GF-D8 (cell line): ENCODE results near the gene CHST9.

Experiments
- DNase-seq: peaks from one replicate; lab custom pipeline; 2025; lab: John Stamatoyannopoulos, UW

CHST9 gene

GRCh38 chr18:26864658-26865057 is 320.4 kb downstream of the CHST9 start:
- no peak for DNase-seq

DNA sequence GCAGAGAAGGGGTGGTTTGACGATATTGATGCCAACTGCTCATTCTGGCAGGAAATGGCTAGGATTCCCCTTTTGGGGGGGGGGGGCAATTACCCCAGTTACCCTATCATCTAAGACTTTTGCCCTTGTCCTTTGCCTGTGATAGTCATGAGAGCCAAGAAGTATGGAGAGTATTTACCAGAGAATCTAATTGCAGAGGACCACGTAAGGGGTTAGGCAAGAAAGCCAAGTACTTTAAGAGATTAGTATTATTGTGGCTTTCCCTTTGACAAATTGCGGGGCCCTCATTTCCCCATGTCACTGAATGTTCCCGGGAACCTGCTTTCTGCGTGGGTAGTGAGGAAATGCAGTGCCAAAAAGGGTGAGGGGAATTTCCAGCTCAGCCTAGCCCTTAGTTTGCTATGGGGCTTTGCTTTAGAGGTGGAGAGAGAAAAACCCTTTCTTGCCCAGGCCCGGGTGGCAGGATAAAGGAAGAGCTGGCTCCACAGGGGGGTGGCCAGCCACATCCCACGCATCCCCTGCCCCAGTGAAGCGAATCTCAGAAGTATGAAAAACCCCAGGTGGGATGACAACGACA is 321.1 kb downstream of the CHST9 start:
- DNase-seq, result no peak

DNA sequence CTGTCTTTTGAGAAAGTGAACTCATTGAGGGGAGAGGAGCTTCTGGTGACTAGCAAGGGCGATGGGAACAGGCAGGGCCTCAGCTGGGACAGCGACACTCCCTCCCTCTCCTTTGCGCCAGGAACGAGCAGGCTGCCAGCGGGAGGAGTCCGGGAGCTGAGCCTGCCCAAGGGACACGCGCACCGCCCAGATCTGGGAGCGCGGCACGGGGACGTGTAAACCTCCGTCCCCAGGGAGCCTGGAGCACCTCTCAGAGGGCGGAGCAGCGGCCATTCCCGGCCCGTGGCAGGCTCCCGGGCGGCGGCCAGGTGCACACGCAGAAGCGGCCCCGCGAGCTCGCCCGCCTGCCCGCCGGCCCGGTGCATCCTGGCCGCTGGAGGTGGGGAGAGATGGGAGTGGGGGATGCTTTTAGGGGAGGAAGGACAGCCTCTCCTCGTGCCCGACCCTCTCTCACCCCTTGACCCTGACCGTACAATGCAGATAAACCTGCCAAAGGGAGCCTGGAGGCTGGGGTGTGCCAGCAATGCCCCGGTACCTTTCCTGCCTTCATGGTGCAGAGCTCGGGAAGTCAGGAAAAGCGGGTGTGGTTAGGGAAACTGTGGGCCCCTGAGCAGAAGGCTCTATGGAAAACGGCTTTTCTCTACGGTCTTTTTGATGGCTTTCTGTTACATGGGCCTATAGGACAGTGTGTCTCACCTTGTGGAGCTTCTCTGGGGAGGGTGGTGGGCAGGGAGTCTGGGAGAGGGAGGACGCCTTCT is 321.8 kb downstream of the CHST9 start:
- no peak for DNase-seq

- no peak for DNase-seq
These were observed 323.0 kb downstream of the CHST9 start for GRCh38 chr18:26862084-26862483.
